Measurements from ENCODE around the gene CITED2. TPM values are rescaled to one million over a fixed set of nuclear protein-coding genes. Genes with fewer than 3 reads are reported as not detected.

The CITED2 gene
- total and polyA plus RNA-seq, 2 experiments from 2014 or later = 26.6 to 76.9 TPM

- peaks cover 5% of the 10 kb centered on the region for H3K27me3 Mint-ChIP-seq (ENCODE audit: insufficient read depth, low read depth, poor library complexity)
- Histone ChIP-seq H3K9me2 (ENCODE audit: insufficient read depth) (no peaks in the 10 kb centered on the region), H3K4me3 (no peak overlapping the region), H3F3A (replicated peaks; ENCODE audit: low read depth) (no peaks in the 10 kb centered on the region), H3K27ac (ENCODE audit: low read depth) (no peak overlapping the region), H3K79me2 (replicated peaks; ENCODE audit: insufficient read depth) (no peaks in the 10 kb centered on the region), H3K4me1 (ENCODE audit: insufficient read depth) (peaks cover 13% of the 10 kb centered on the region; the same call in 1 of the 2 replicates), H2AFZ (no peak overlapping the region), H3K4me2 (no peak overlapping the region), H3K36me3 (ENCODE audit: insufficient read depth) (no peaks in the 10 kb centered on the region), H4K20me1 (replicated peaks; ENCODE audit: insufficient read depth) (no peaks in the 10 kb centered on the region), H3K27me3 (ENCODE audit: insufficient read depth) (no peaks in the 10 kb centered on the region)
- DNase-seq (ENCODE audit: low spot score) (no peak), ATAC-seq (no peak)
- no peak overlapping the region for H3K27ac Mint-ChIP-seq
- no peaks in the 10 kb centered on the region; the same call in 2 of the 3 replicates for H3K36me3 Mint-ChIP-seq (ENCODE audit: low read depth)
- no peaks in the 10 kb centered on the region for H3K9me3 Mint-ChIP-seq
- no peak overlapping the region for H3K4me3 Mint-ChIP-seq
- H3K4me1 Mint-ChIP-seq = peaks cover 16% of the 10 kb centered on the region
- no peak for TF ChIP-seq STAT1 (IDR thresholded peaks at IDR 0.05; ENCODE audit: unreplicated experiment)
- TF ChIP-seq POLR2AphosphoS5 (IDR thresholded peaks at IDR 0.05; ENCODE audit: low read depth) = no peak
- no peak for TF ChIP-seq ZNF114 (CRISPR knock-in tag; IDR thresholded peaks at IDR 0.05)
- no peak for TF ChIP-seq EZH2 (IDR thresholded peaks at IDR 0.05; ENCODE audit: low read depth, unreplicated experiment)
- no peak for TF ChIP-seq ZNF331 (CRISPR knock-in tag; IDR thresholded peaks at IDR 0.05; ENCODE audit: low read depth)
- no peak for TF ChIP-seq CTCF (conservative IDR thresholded peaks at IDR 0.05; ENCODE audit: low read depth in 2 of 2)
- no peak for TF ChIP-seq REST (IDR thresholded peaks at IDR 0.05; ENCODE audit: unreplicated experiment)
- no peak for TF ChIP-seq NANOG (IDR thresholded peaks at IDR 0.05; ENCODE audit: borderline replicate concordance)
- TF ChIP-seq CREB1 (CRISPR knock-in tag; IDR thresholded peaks at IDR 0.05; ENCODE audit: low read depth) = no peak
- TF ChIP-seq EZH2phosphoT487 (IDR thresholded peaks at IDR 0.05; ENCODE audit: unreplicated experiment) = no peak
- no peak for TF ChIP-seq JUNB (IDR thresholded peaks at IDR 0.05; ENCODE audit: unreplicated experiment)
These were observed 33.4 kb downstream of the CITED2 start for GRCh38 chr6:139341060-139341459.

- Histone ChIP-seq H2AFZ (peak overlapping the region; percentile 24; the same call in 1 of the 2 replicates), H3K27me3 (ENCODE audit: insufficient read depth) (no peaks in the 10 kb centered on the region), H4K20me1 (replicated peaks; ENCODE audit: insufficient read depth) (no peaks in the 10 kb centered on the region), H3K79me2 (replicated peaks; ENCODE audit: insufficient read depth) (no peaks in the 10 kb centered on the region), H3K4me2 (no peak overlapping the region), H3K36me3 (ENCODE audit: insufficient read depth) (no peaks in the 10 kb centered on the region), H3K4me1 (ENCODE audit: insufficient read depth) (no peaks in the 10 kb centered on the region), H3K27ac (ENCODE audit: low read depth) (no peak overlapping the region), H3F3A (replicated peaks; ENCODE audit: low read depth) (no peaks in the 10 kb centered on the region), H3K4me3 (no peak overlapping the region), H3K9me2 (ENCODE audit: insufficient read depth) (no peaks in the 10 kb centered on the region)
- ATAC-seq (no peak), DNase-seq (ENCODE audit: low spot score) (no peak)
- peaks cover 2% of the 10 kb centered on the region for H3K27me3 Mint-ChIP-seq (ENCODE audit: insufficient read depth, low read depth, poor library complexity)
- H3K36me3 Mint-ChIP-seq (ENCODE audit: low read depth) = no peaks in the 10 kb centered on the region; the same call in 2 of the 3 replicates
- no peak overlapping the region; the same call in 1 of the 2 replicates for H3K27ac Mint-ChIP-seq
- no peaks in the 10 kb centered on the region for H3K9me3 Mint-ChIP-seq
- H3K4me3 Mint-ChIP-seq = no peak overlapping the region
- peaks cover 5% of the 10 kb centered on the region; the same call in 2 of the 3 replicates for H3K4me1 Mint-ChIP-seq
- TF ChIP-seq EZH2phosphoT487 (IDR thresholded peaks at IDR 0.05; ENCODE audit: unreplicated experiment) = no peak
- TF ChIP-seq CTCF (conservative IDR thresholded peaks at IDR 0.05; ENCODE audit: low read depth in 2 of 2) = no peak
- no peak for TF ChIP-seq POLR2AphosphoS5 (IDR thresholded peaks at IDR 0.05; ENCODE audit: low read depth)
- TF ChIP-seq EZH2 (IDR thresholded peaks at IDR 0.05; ENCODE audit: low read depth, unreplicated experiment) = no peak
- no peak for TF ChIP-seq NANOG (IDR thresholded peaks at IDR 0.05; ENCODE audit: borderline replicate concordance)
- no peak for TF ChIP-seq ZNF331 (CRISPR knock-in tag; IDR thresholded peaks at IDR 0.05; ENCODE audit: low read depth)
- no peak for TF ChIP-seq REST (IDR thresholded peaks at IDR 0.05; ENCODE audit: unreplicated experiment)
These were observed 35.7 kb downstream of the CITED2 start for GRCh38 chr6:139338795-139339194.
